IPS DF 6.9 (cell line): ENCODE results near the gene BIRC2.

Source experiments
- DNase-seq: peaks from one replicate; pipeline ENCODE4 v3.0.0-alpha.2; 2013; ENCODE audit warnings: low read depth, low spot score
- H3K27ac ChIP-seq: one replicate; pipeline ENCODE4 v1.5.1; 2013; ENCODE audit warnings: low read length, control low read depth
- H3K27me3 ChIP-seq: 2 replicates; pipeline ENCODE4 v1.6.1; 2013; ENCODE audit warnings: mild to moderate bottlenecking, low read length; ENCODE audit not compliant: control insufficient read depth, insufficient read depth
- H3K36me3 ChIP-seq: 2 replicates; pipeline ENCODE4 v1.6.1; 2013; ENCODE audit warnings: low read length; ENCODE audit not compliant: control insufficient read depth, insufficient read depth
- H3K4me1 ChIP-seq: 2 replicates; pipeline ENCODE4 v1.6.1; 2013; ENCODE audit warnings: low read length; ENCODE audit not compliant: control insufficient read depth, insufficient read depth
- H3K4me3 ChIP-seq: 2 replicates; pipeline ENCODE4 v1.5.1; 2013; ENCODE audit warnings: mild to moderate bottlenecking, low read length
- H3K9me3 ChIP-seq: 2 replicates; pipeline ENCODE4 v1.6.1; 2013; ENCODE audit warnings: low read length, inconsistent platforms; ENCODE audit not compliant: control insufficient read depth, insufficient read depth
- WGBS: extraction: QIAGEN DNeasy Blood & Tissue Kit; methylation state at CpG from one replicate; pipeline ENCODE4 v1.1.7; 2013; ENCODE audit warnings: mixed read lengths, missing lambda C conversion rate; ENCODE audit not compliant: insufficient read length, insufficient coverage; 5-methylcytosine and 5-hydroxymethylcytosine counted together

The BIRC2 gene

GRCh38 chr11:102312667-102313066 is 34.3 kb upstream of the BIRC2 start:
- H3K27ac ChIP-seq: no peak overlapping the region

GRCh38 chr11:102313238-102313940 is 33.6 kb upstream of the BIRC2 start:
- no peak overlapping the region for H3K4me3 ChIP-seq
- WGBS: no CpG with 5 or more reads among the region's 4 CpGs
- H3K4me1 ChIP-seq: no peaks in the 10 kb centered on the region
- no peaks in the 10 kb centered on the region for H3K9me3 ChIP-seq
- H3K27me3 ChIP-seq: no peaks in the 10 kb centered on the region
- no peak overlapping the region for H3K27ac ChIP-seq
- DNase-seq: no peak
- H3K36me3 ChIP-seq: no peaks in the 10 kb centered on the region

More at GRCh38 chr11:102312667-102313066, 34.3 kb upstream of the BIRC2 start:
- Histone ChIP-seq H3K27me3 (no peaks in the 10 kb centered on the region), H3K4me1 (no peaks in the 10 kb centered on the region), H3K4me3 (no peak overlapping the region), H3K36me3 (no peaks in the 10 kb centered on the region), H3K9me3 (no peaks in the 10 kb centered on the region)
- DNase-seq: no peak
- WGBS: no CpG with 5 or more reads among the region's 2 CpGs

GRCh38 chr11:102314784-102315183 is 32.2 kb upstream of the BIRC2 start:
- Histone ChIP-seq H3K4me1 (no peaks in the 10 kb centered on the region), H3K9me3 (no peaks in the 10 kb centered on the region), H3K36me3 (no peaks in the 10 kb centered on the region), H3K4me3 (no peak overlapping the region), H3K27ac (no peak overlapping the region), H3K27me3 (no peaks in the 10 kb centered on the region)
- no peak for DNase-seq
- WGBS: no CpG with 5 or more reads among the region's 2 CpGs

GRCh38 chr11:102316346-102316904 is 30.6 kb upstream of the BIRC2 start:
- WGBS: no CpG with 5 or more reads among the region's 4 CpGs
- no peaks in the 10 kb centered on the region for H3K4me1 ChIP-seq
- H3K27ac ChIP-seq: no peak overlapping the region

GRCh38 chr11:102317099-102317767 is 29.8 kb upstream of the BIRC2 start, which contains the start of gene BIRC3:
Gene BIRC3 (plus strand): TSS chr11:102317484. CDS start chr11:102324510, 7,026 bp downstream.
- Histone ChIP-seq H3K36me3 (no peaks in the 10 kb centered on the region), H3K9me3 (no peaks in the 10 kb centered on the region), H3K27ac (no peak within 1 kb of the TSS), H3K27me3 (no peaks in the 10 kb centered on the region), H3K4me3 (peak within 1 kb of the TSS; percentile 40; the same call in 1 of the 2 replicates), H3K4me1 (no peaks in the 10 kb centered on the region)
- peak; percentile 55 for DNase-seq
- no CpG with 5 or more reads among the region's 34 CpGs for WGBS

More at GRCh38 chr11:102316346-102316904, 30.6 kb upstream of the BIRC2 start:
- Histone ChIP-seq H3K4me3 (no peak overlapping the region), H3K36me3 (no peaks in the 10 kb centered on the region), H3K27me3 (no peaks in the 10 kb centered on the region), H3K9me3 (no peaks in the 10 kb centered on the region)
- no peak for DNase-seq

- Histone ChIP-seq H3K4me3 (no peak overlapping the region; the same call in 1 of the 2 replicates), H3K27me3 (no peaks in the 10 kb centered on the region), H3K27ac (no peak overlapping the region), H3K4me1 (no peaks in the 10 kb centered on the region), H3K36me3 (no peaks in the 10 kb centered on the region), H3K9me3 (no peaks in the 10 kb centered on the region)
- WGBS: no CpG with 5 or more reads among the region's 7 CpGs
- DNase-seq: no peak
Observed at GRCh38 chr11:102317768-102318103, 29.3 kb upstream of the BIRC2 start.

- no peaks in the 10 kb centered on the region for H3K9me3 ChIP-seq
- no peaks in the 10 kb centered on the region for H3K4me1 ChIP-seq
- H3K27me3 ChIP-seq: no peaks in the 10 kb centered on the region
- WGBS: no CpG with 5 or more reads among the region's 1 CpG
- H3K36me3 ChIP-seq: no peaks in the 10 kb centered on the region
- H3K4me3 ChIP-seq: no peak overlapping the region
- no peak overlapping the region for H3K27ac ChIP-seq
- no peak for DNase-seq
Observed at GRCh38 chr11:102318469-102318868, 28.5 kb upstream of the BIRC2 start.

GRCh38 chr11:102319544-102319943 is 27.5 kb upstream of the BIRC2 start:
- H3K9me3 ChIP-seq: no peaks in the 10 kb centered on the region
- no CpG with 5 or more reads among the region's 2 CpGs for WGBS
- DNase-seq: no peak
- H3K27ac ChIP-seq: no peak overlapping the region
- no peaks in the 10 kb centered on the region for H3K27me3 ChIP-seq
- H3K4me3 ChIP-seq: no peak overlapping the region
- no peaks in the 10 kb centered on the region for H3K36me3 ChIP-seq
- no peaks in the 10 kb centered on the region for H3K4me1 ChIP-seq

GRCh38 chr11:102320188-102320587 is 26.8 kb upstream of the BIRC2 start:
- Histone ChIP-seq H3K4me1 (no peaks in the 10 kb centered on the region), H3K36me3 (no peaks in the 10 kb centered on the region), H3K27me3 (no peaks in the 10 kb centered on the region), H3K27ac (no peak overlapping the region), H3K4me3 (no peak overlapping the region), H3K9me3 (no peaks in the 10 kb centered on the region)
- DNase-seq: no peak

GRCh38 chr11:102320679-102321078 is 26.3 kb upstream of the BIRC2 start:
- H3K4me1 ChIP-seq: no peaks in the 10 kb centered on the region
- no peaks in the 10 kb centered on the region for H3K9me3 ChIP-seq
- DNase-seq: no peak
- no peaks in the 10 kb centered on the region for H3K27me3 ChIP-seq
- H3K36me3 ChIP-seq: no peaks in the 10 kb centered on the region
- no peak overlapping the region for H3K27ac ChIP-seq
- H3K4me3 ChIP-seq: no peak overlapping the region
